Suprapubic skin (tissue), 3 donors: ENCODE data around the gene GALNT2.

Source experiments
- POLR2AphosphoS5 ChIP-seq, 3 donors: sonication (generic); formaldehyde crosslinking; IDR thresholded peaks; one replicate each; pipeline ENCODE4 v1.6.1; 2017; ENCODE audit warnings: antibody characterized with exemption in 3 of 3
- TF ChIP-seq, protein P1 (sequence below), 2 donors: fragments of 200-600 bp in 1 of 2; fragments of 450-650 bp in 1 of 2; sonication (generic) in 1 of 2; IDR thresholded peaks; one replicate each; pipeline ENCODE4 v1.5.1; 2016 to 2019; ENCODE audit warnings: antibody characterized with exemption in 2 of 2, mild to moderate bottlenecking in 1 of 2, moderate library complexity in 1 of 2

DNA sequence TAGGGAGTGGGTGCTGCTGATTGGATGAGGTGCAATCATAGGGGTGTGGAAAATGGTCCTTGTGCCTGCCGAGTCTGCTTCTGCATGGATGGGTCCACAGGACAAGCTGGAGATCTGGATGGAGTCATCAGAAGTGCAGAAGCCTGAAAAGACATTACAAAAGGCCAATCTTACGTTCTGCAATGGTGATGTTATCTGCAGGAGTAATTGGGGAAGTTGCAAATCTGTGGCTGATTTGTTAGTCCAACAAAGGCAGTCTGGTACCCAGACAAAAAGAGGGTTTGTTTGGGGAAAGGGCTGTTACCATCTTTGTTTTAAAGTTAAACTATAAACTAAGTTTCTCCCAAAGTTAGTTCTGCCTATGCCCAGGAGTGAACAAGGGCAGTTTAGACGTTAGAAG lies 192.6 kb downstream of the GALNT2 start:
- no peak for TF ChIP-seq POLR2AphosphoS5 (IDR thresholded peaks at IDR 0.05)
- TF ChIP-seq, protein P1, sequence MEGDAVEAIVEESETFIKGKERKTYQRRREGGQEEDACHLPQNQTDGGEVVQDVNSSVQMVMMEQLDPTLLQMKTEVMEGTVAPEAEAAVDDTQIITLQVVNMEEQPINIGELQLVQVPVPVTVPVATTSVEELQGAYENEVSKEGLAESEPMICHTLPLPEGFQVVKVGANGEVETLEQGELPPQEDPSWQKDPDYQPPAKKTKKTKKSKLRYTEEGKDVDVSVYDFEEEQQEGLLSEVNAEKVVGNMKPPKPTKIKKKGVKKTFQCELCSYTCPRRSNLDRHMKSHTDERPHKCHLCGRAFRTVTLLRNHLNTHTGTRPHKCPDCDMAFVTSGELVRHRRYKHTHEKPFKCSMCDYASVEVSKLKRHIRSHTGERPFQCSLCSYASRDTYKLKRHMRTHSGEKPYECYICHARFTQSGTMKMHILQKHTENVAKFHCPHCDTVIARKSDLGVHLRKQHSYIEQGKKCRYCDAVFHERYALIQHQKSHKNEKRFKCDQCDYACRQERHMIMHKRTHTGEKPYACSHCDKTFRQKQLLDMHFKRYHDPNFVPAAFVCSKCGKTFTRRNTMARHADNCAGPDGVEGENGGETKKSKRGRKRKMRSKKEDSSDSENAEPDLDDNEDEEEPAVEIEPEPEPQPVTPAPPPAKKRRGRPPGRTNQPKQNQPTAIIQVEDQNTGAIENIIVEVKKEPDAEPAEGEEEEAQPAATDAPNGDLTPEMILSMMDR (IDR thresholded peaks at IDR 0.05): no peak
